DND-41 (cell line): Measurements from ENCODE around the gene AIPL1.

Source experiments
- ATAC-seq: fragments of 200-7000 bp; cut with Tn5 transposase; 3 replicates; pipeline ENCODE4 v1.9.1; 2021; ENCODE audit warnings: low read depth; ENCODE audit not compliant: insufficient read depth
- DNase-seq: peaks from one replicate; pipeline ENCODE4 v3.0.0-alpha.2; 2020
- H2AFZ ChIP-seq: 2 replicates; pipeline ENCODE4 v1.6.0; 2012; ENCODE audit warnings: low read depth, low read length
- H3K27ac ChIP-seq: 2 replicates; pipeline ENCODE4 v1.5.1; 2012; ENCODE audit warnings: low read length, inconsistent platforms
- H3K27me3 ChIP-seq: fragments of 200-600 bp; sonication (generic); 2 replicates; pipeline ENCODE4 v1.6.0; 2012; ENCODE audit warnings: low read length, mild to moderate bottlenecking, inconsistent platforms; ENCODE audit not compliant: insufficient read depth, poor library complexity
- H3K36me3 ChIP-seq: 2 replicates; pipeline ENCODE4 v1.5.1; 2012; ENCODE audit warnings: low read length, inconsistent platforms; ENCODE audit not compliant: insufficient read depth
- H3K4me1 ChIP-seq: 2 replicates; pipeline ENCODE4 v1.5.1; 2012; ENCODE audit warnings: mild to moderate bottlenecking, low read length; ENCODE audit not compliant: insufficient read depth
- H3K4me2 ChIP-seq: 2 replicates; pipeline ENCODE4 v1.6.0; 2012; ENCODE audit warnings: mild to moderate bottlenecking, moderate library complexity, low read length, inconsistent platforms; ENCODE audit not compliant: insufficient read depth
- H3K4me3 ChIP-seq, 2 experiments: fragments of 200-600 bp in 1 of 2; shearing (Covaris generic) in 1 of 2; 2 replicates each; pipeline ENCODE4 v1.5.1; 2012 to 2016; ENCODE audit warnings: inconsistent platforms in 2 of 2, low read length in 2 of 2, mild to moderate bottlenecking in 2 of 2, low read depth in 1 of 2, moderate library complexity in 1 of 2
- H3K79me2 ChIP-seq: 2 replicates; pipeline ENCODE4 v1.6.0; 2012; ENCODE audit warnings: low read length, inconsistent platforms; ENCODE audit not compliant: insufficient read depth
- H3K9ac ChIP-seq: 2 replicates; pipeline ENCODE4 v1.6.0; 2012; ENCODE audit warnings: low read depth, mild to moderate bottlenecking, inconsistent platforms, low read length, moderate library complexity
- H3K9me3 ChIP-seq: 2 replicates; pipeline ENCODE4 v1.5.1; 2012; ENCODE audit warnings: low read length, moderate library complexity, mild to moderate bottlenecking, inconsistent platforms; ENCODE audit not compliant: insufficient read depth, severe bottlenecking
- H4K20me1 ChIP-seq: 2 replicates; pipeline ENCODE4 v1.6.0; 2012; ENCODE audit warnings: low read length; ENCODE audit not compliant: insufficient read depth
- EZH2 ChIP-seq: IDR thresholded peaks from 3 replicates; pipeline ENCODE4 v1.6.1; 2012; ENCODE audit warnings: borderline replicate concordance, low read depth, mild to moderate bottlenecking, moderate library complexity, low read length, inconsistent platforms; ENCODE audit not compliant: severe bottlenecking
- TF ChIP-seq, protein P1 (sequence below): IDR thresholded peaks from 2 replicates; pipeline ENCODE4 v1.5.1; 2012; ENCODE audit warnings: borderline replicate concordance, low read length, moderate library complexity, mild to moderate bottlenecking; ENCODE audit not compliant: poor library complexity, severe bottlenecking; ENCODE audit errors: extremely low read depth

AIPL1 gene

DNA sequence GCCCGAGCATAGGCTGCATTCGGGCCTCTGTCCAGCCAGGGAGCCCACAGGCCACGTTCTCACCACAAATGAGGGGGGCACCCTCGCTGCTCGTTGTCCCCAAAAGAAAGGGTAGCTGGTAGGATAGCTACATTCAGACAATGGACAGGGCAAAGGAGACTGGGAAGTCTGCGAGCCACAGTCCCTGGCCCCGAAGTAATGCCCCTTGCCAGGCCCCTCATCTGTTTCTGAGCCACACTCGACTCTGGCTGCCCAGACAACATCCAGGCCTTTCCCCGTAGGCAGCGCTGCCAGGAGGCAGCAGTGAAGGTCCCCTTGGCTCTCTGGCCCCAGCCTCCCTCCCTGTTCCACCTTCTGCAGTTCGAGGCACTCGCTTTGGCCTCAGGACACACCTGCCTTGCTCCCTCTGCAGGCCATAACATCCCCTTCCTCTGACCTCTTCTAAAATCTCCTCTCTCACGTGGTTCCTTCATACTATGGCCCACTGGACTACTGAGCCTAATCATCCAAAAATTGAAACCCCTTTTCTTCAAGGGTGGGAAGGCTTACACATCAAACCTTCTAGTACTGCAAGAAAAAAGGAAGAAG, 12.2 kb downstream of the AIPL1 start:
- TF ChIP-seq, protein P1, sequence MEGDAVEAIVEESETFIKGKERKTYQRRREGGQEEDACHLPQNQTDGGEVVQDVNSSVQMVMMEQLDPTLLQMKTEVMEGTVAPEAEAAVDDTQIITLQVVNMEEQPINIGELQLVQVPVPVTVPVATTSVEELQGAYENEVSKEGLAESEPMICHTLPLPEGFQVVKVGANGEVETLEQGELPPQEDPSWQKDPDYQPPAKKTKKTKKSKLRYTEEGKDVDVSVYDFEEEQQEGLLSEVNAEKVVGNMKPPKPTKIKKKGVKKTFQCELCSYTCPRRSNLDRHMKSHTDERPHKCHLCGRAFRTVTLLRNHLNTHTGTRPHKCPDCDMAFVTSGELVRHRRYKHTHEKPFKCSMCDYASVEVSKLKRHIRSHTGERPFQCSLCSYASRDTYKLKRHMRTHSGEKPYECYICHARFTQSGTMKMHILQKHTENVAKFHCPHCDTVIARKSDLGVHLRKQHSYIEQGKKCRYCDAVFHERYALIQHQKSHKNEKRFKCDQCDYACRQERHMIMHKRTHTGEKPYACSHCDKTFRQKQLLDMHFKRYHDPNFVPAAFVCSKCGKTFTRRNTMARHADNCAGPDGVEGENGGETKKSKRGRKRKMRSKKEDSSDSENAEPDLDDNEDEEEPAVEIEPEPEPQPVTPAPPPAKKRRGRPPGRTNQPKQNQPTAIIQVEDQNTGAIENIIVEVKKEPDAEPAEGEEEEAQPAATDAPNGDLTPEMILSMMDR: no peak
- TF ChIP-seq EZH2: no peak
- Histone ChIP-seq H3K27ac (no peak overlapping the region), H4K20me1 (peaks cover 36% of the 10 kb centered on the region), H3K27me3 (peaks cover 10% of the 10 kb centered on the region), H3K4me2 (no peak overlapping the region), H3K79me2 (no peaks in the 10 kb centered on the region), H3K4me1 (peaks cover 14% of the 10 kb centered on the region), H3K36me3 (no peaks in the 10 kb centered on the region), H3K9me3 (no peaks in the 10 kb centered on the region), H2AFZ (no peak overlapping the region), H3K9ac (no peak overlapping the region), H3K4me3 (no peak overlapping the region)
- no peak for ATAC-seq
- no peak for DNase-seq

- ATAC-seq (peak; percentile 86), DNase-seq (peak; percentile 71)
- Histone ChIP-seq H3K36me3 (no peaks in the 10 kb centered on the region), H3K4me2 (no peak overlapping the region), H3K79me2 (no peaks in the 10 kb centered on the region), H3K9me3 (no peaks in the 10 kb centered on the region), H3K27me3 (peaks cover 10% of the 10 kb centered on the region), H3K4me3 (no peak overlapping the region), H2AFZ (no peak overlapping the region), H4K20me1 (peaks cover 31% of the 10 kb centered on the region), H3K4me1 (peaks cover 6% of the 10 kb centered on the region), H3K27ac (no peak overlapping the region), H3K9ac (no peak overlapping the region)
- no peak for TF ChIP-seq EZH2
- TF ChIP-seq, protein P1: peak; percentile 85
These were observed 13.0 kb downstream of the AIPL1 start for GRCh38 chr17:6421700-6422604.

GRCh38 chr17:6420173-6420641, 14.7 kb downstream of the AIPL1 start:
- H3K36me3 ChIP-seq: no peaks in the 10 kb centered on the region

More at GRCh38 chr17:6420173-6420641, 14.7 kb downstream of the AIPL1 start:
- H3K4me3 ChIP-seq: no peak overlapping the region
- TF ChIP-seq, protein P1: no peak
- no peak for TF ChIP-seq EZH2
- H3K4me1 ChIP-seq: no peaks in the 10 kb centered on the region
- H3K9ac ChIP-seq: no peak overlapping the region
- no peak for ATAC-seq
- no peak overlapping the region for H2AFZ ChIP-seq
- H3K27me3 ChIP-seq: peaks cover 15% of the 10 kb centered on the region
- no peak for DNase-seq
- no peaks in the 10 kb centered on the region for H3K9me3 ChIP-seq
- peaks cover 22% of the 10 kb centered on the region for H4K20me1 ChIP-seq
- H3K79me2 ChIP-seq: no peaks in the 10 kb centered on the region
- no peak overlapping the region for H3K4me2 ChIP-seq
- H3K27ac ChIP-seq: no peak overlapping the region
